Ishikawa (cell line): ENCODE results near the gene MSLN.

ENCODE experiments used
- CEBPB ChIP-seq: IDR thresholded peaks from 2 replicates; pipeline ENCODE4 v1.6.1; 2012
- EGR1 ChIP-seq: IDR thresholded peaks from 2 replicates; pipeline ENCODE4 v1.6.1; 2012
- EP300 ChIP-seq: IDR thresholded peaks from 2 replicates; pipeline ENCODE4 v1.6.1; 2012; ENCODE audit warnings: borderline replicate concordance
- FOXM1 ChIP-seq: IDR thresholded peaks from 2 replicates; pipeline ENCODE4 v1.6.1; 2012; ENCODE audit warnings: low read depth, borderline replicate concordance
- MAX ChIP-seq: IDR thresholded peaks from 2 replicates; pipeline ENCODE4 v1.6.1; 2012
- NFIC ChIP-seq: IDR thresholded peaks from 2 replicates; pipeline ENCODE4 v1.6.1; 2012
- REST ChIP-seq: IDR thresholded peaks from 2 replicates; pipeline ENCODE4 v1.6.1; 2012; ENCODE audit warnings: low read depth, mild to moderate bottlenecking
- TAF1 ChIP-seq: IDR thresholded peaks from 2 replicates; pipeline ENCODE4 v1.6.1; 2012; ENCODE audit warnings: low read depth, mild to moderate bottlenecking
- TCF12 ChIP-seq: IDR thresholded peaks from 2 replicates; pipeline ENCODE4 v1.6.1; 2012; ENCODE audit warnings: low read depth

- TF ChIP-seq EP300 (no peak), MAX (no peak), EGR1 (no peak), FOXM1 (no peak), TAF1 (no peak), CEBPB (no peak), REST (no peak), TCF12 (no peak), NFIC (no peak)
Measured at GRCh38 chr16:717450-718245, 42.9 kb upstream of the MSLN start.
